T1000 (cell line): ENCODE results near the gene SENP3.
"Not testable (repeated sequence)": the region's sequence is repeated elsewhere in the genome, so short reads cannot be mapped to it uniquely, and the experiment has no call there.

ENCODE experiments used
- DNase-seq: peaks from one replicate; lab custom pipeline; 2025; ENCODE audit warnings: mixed read lengths; lab: John Stamatoyannopoulos, UW

The SENP3 gene

DNA sequence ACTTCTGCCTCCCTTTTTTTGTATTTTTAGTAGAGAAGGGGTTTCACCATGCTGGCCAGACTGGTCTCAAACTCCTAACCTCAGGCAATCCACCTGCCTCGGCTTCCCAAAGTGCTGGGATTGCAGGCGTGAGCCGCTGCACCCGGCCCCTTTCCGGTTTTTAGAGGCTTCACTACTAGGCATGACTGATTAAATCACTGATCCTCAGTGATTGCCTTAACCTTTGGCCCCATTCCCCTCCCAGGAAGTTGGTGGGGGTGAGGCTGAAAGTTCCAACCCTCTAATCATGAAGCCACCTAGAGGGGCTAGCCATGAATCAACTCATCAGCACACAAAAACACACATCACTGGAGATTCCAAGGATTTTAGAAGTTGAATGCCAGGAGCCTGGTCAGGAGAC lies 35.8 kb downstream of the SENP3 start:
- not testable (repeated sequence) for DNase-seq

DNA sequence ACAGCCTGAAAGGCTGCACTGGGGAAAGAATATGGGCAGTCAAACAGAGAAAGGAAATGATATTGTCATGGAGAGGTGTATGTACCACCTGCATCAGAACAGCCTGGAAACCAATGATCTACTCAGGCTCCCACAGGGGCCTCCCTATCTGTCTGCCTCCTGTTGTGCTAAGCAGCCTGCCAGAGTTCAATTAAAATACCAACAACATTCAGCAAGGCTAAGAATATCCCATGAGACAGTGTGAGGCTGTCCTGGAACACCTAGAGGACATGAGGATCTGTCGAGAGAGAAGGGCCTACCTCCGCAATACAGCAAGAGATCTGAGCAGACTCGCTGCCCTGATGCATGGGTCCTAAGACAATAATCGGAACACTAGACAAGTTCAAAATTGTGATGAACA lies 44.6 kb downstream of the SENP3 start:
- DNase-seq = no peak

DNA sequence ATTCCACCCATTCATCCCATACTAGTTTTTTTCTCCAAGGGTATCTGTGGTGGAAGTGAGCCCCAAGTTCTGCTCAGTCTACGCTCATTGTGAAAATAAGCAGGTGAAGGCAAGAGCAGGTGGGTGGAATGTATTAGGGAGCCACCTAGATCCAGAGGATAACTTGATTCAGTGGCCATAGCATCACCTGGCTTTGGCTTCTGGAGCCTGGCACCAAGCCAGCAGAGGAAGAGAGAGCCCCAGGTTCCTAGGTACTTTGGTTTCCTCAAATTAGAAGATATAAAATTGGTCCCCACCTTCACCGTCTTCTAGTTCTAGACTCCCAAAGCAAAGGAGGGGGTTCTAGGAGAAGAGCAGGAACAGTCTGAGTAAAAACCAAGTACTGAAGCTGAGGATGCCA lies 48.9 kb downstream of the SENP3 start:
- no peak for DNase-seq

GRCh38 chr17:7611635-7612293 lies 50.0 kb downstream of the SENP3 start:
- no peak for DNase-seq

DNA sequence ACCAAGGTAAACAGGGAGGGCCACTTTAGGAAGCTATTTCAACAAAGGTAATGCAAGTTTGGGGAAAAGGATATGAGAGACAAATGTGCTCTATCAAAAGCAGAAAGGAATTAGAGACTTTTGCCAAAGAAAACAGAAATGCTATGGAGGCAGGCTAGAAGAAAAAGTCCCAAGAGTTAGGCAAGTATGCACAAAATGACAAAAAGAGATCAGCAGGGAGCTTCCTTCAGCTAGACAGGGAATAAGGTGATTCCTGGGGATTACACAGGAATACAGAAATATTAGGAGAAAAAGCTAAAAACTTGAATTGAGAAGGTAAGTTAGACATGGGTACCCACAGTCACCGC lies 50.5 kb downstream of the SENP3 start:
- no peak for DNase-seq

- DNase-seq = no peak
These were observed 52.2 kb downstream of the SENP3 start for GRCh38 chr17:7613769-7614424.

DNA sequence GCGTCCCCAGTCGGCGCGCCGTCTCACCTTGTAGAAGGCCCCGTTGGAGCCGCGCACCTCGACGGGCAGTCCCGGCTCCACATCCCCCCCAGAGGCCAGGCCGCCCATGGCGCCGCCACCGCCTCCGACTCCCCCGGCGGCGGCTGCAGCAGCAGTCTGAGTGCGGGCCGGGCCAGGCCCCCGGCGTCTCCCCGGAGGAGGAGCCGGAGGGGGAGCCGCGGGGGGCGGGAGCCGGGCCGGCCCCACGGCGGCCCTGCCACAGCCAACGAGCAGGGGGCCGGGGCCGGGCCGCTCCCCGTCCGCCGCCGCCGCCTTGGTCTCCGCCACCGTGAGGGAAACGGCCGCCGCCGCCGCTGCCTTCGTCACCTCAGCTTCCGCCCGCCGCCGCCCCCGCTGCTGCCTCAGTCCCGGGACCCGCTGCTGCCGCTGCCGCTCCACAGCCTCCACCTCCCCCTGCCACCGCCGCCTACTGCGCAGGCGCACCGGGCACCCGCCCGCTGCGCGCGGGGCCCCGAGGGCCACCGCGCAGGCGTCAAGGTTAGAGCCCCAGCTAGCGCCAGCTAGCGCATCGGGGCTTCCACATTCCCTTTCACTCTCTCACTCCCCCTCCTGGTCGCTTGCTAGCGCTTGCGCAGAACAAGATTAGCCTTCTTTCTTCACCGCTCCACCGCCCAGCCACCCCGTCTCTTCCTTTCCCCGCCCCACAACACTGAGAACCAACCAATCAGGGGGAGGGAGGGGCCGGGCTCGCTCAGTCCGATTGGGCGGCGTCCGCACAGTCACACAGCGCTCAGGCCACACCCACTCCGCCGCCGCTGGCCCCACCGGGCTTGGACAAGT lies 52.9 kb downstream of the SENP3 start, which contains the start of gene FXR2:
Gene FXR2, minus strand, starts transcription at position 473 of the 840 bp plus-strand sequence. Its CDS starts 365 bp downstream, at position 108.
- DNase-seq = peak; percentile 99

GRCh38 chr17:7615265-7615747 lies 53.6 kb downstream of the SENP3 start:
- DNase-seq = no peak

GRCh38 chr17:7618608-7619007 lies 56.9 kb downstream of the SENP3 start:
- no peak for DNase-seq

DNA sequence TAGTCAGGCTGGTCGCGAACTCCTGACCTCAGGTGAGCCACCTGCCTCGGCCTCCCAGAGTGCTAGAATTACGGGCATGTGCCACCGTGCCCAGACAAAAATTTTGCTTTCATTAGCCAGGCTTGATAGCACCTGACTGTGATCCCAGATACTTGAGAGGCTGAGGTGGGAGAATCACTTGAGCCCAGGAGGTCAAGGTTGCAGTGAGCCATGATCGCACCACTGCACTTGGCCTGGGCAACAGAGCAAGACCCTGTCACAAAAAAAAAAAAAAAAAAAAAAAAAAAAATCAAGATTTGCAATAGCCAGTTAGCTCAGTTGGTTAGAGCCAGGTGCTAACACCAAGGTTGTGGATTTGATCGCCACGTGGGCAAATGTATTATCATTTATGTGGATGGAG lies 59.1 kb downstream of the SENP3 start:
- no peak for DNase-seq
